ENCODE results near the gene GMIP. TPM values are rescaled to one million over a fixed set of nuclear protein-coding genes. Genes with fewer than 3 reads are reported as not detected.
A peak's percentile ranks its signal among the peaks of the same experiment; 100 is the strongest.
"Not testable (repeated sequence)": the region's sequence is repeated elsewhere in the genome, so short reads cannot be mapped to it uniquely, and the experiment has no call there.

The GMIP gene
- total RNA-seq, 4 donors from 2014 or later = 12.9 to 23.5 (median 17.3) TPM

DNA sequence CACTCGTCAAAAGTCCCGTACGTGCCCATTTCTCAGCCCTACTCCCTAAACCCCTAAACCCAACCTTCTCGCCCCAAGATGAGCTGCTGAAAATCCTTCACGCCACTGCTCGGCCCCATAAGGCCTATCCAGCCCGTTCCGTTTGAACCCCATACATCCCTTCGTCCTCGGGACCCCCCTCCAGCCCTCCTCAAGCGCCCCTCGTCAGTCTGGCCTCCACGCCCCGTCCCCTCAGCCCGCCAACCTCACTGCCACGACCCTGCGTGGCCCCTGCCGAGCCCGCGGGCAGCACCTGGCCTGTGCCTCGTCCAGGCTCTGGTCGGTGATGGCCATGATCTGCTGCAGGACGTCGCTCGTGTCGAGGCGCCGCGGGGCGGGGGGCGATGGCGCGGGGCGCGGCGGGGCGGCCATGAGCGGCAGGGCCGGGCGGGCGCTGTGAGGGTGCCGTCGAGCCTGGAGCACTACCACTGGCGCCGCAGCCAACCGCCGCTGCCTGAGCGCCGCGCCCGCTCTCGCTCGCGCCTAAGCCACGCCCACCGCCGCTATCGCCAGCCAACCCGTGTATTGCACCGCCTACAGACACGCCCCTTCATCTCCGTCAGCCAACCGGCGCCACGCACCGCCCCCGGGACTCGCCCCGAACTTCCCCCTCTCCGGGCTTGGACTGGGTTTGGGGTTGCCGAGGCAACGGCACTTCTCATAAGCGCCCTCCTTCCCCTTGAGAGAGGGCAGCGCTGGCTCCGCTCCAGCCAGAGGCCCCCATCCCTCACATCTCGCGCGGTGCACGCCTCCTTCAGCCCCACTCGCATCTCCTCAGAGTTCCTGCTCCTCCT is 25.0 kb downstream of the GMIP start, which contains the start of gene PBX4:
PBX4 (minus strand) TSS at position 469 of the 833 bp plus-strand sequence; CDS start at position 411, 58 bp downstream.
- Histone ChIP-seq H3K36me3 (no peaks in the 10 kb centered on the region), H3K9me3 (no peaks in the 10 kb centered on the region), H3K27me3 (no peaks in the 10 kb centered on the region), H3K4me3 (replicated peaks in 1 of 3) (peak within 1 kb of the TSS; percentile 48 to 94 (median 73)), H3K27ac (peak within 1 kb of the TSS; percentile 90 to 95 (median 93)), H3K4me1 (peaks cover 46% of the 10 kb centered on the region in 2 donors)
- TF ChIP-seq, protein P1, sequence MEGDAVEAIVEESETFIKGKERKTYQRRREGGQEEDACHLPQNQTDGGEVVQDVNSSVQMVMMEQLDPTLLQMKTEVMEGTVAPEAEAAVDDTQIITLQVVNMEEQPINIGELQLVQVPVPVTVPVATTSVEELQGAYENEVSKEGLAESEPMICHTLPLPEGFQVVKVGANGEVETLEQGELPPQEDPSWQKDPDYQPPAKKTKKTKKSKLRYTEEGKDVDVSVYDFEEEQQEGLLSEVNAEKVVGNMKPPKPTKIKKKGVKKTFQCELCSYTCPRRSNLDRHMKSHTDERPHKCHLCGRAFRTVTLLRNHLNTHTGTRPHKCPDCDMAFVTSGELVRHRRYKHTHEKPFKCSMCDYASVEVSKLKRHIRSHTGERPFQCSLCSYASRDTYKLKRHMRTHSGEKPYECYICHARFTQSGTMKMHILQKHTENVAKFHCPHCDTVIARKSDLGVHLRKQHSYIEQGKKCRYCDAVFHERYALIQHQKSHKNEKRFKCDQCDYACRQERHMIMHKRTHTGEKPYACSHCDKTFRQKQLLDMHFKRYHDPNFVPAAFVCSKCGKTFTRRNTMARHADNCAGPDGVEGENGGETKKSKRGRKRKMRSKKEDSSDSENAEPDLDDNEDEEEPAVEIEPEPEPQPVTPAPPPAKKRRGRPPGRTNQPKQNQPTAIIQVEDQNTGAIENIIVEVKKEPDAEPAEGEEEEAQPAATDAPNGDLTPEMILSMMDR (IDR thresholded peaks at IDR 0.05) = no peak
- peak; percentile 84 to 98 for TF ChIP-seq POLR2A (IDR thresholded peaks at IDR 0.05)
- intact Hi-C loops (cut with DNase I) = no loop called here
- WGBS, 2 donors = 7 to 9% methylated on average over 39 to 49 of the region's 80 CpGs
- peak; percentile 98 to 99 for DNase-seq

DNA sequence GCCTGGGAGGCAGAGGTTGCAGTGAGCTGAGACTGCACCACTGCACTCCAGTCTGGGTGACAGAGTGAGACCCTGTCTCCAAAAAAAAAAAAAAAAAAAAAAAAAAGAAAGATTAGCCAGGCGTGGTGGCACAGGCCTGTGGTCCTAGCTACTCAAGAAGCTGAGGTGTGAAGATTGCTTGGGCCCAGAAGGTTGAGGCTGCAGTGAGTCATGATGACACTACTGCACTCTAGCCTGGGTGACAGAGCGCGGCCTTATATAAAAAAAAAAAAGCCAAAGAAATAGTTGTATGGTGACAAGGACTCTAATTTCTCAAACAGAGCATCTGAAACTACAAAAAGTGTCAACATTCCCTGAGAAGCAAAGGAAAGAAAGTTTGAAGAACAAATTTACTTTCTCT is 28.4 kb downstream of the GMIP start:
- no peak for TF ChIP-seq POLR2A (IDR thresholded peaks at IDR 0.05)
- TF ChIP-seq, protein P1 (IDR thresholded peaks at IDR 0.05) = no peak
- DNase-seq = peak; percentile 53 to 56
- H3K36me3 ChIP-seq = no peaks in the 10 kb centered on the region
- intact Hi-C loops (cut with DNase I) = no loop called here
- 79 to 83% methylated on average over 3 of the region's 3 CpGs for WGBS, 2 donors
- H3K4me3 ChIP-seq (replicated peaks in 1 of 3) = no peak overlapping the region
- H3K27ac ChIP-seq = peak overlapping the region; percentile 90 to 95 (median 93)
- peaks cover 55 to 78% of the 10 kb centered on the region in 2 donors for H3K4me1 ChIP-seq
- H3K27me3 ChIP-seq = no peaks in the 10 kb centered on the region
- H3K9me3 ChIP-seq = no peaks in the 10 kb centered on the region

DNA sequence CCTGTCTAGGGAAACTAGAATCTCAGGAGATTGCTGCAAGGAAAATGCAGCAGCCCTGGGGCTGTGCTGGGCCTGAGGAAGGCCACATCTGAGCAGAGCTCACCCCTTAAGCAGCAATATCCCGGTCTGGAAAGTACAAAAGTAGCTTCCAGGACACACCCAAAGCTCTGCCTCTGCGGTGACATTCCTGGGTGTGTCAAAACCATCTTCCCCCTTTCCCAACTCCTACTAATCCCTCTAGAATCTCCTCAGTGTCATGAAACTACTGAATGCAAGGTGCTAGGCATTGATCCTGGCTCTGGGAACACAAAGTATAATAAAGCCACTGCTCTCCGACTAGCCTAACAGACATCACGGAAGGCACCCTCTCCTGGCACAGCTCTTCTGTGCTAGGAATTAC is 30.0 kb downstream of the GMIP start:
- 53 to 58% methylated on average over 4 of the region's 4 CpGs for WGBS, 2 donors
- Histone ChIP-seq H3K36me3 (no peaks in the 10 kb centered on the region), H3K27ac (peak overlapping the region; percentile 76 to 93 (median 90)), H3K9me3 (no peaks in the 10 kb centered on the region), H3K27me3 (no peaks in the 10 kb centered on the region), H3K4me1 (peaks cover 64 to 85% of the 10 kb centered on the region in 2 donors), H3K4me3 (replicated peaks in 1 of 3) (no peak overlapping the region)
- TF ChIP-seq, protein P1 (IDR thresholded peaks at IDR 0.05) = no peak
- no peak for TF ChIP-seq POLR2A (IDR thresholded peaks at IDR 0.05)
- DNase-seq = peak in 1 of 2 donors; percentile 33
- intact Hi-C loops (cut with DNase I) = no loop called here

DNA sequence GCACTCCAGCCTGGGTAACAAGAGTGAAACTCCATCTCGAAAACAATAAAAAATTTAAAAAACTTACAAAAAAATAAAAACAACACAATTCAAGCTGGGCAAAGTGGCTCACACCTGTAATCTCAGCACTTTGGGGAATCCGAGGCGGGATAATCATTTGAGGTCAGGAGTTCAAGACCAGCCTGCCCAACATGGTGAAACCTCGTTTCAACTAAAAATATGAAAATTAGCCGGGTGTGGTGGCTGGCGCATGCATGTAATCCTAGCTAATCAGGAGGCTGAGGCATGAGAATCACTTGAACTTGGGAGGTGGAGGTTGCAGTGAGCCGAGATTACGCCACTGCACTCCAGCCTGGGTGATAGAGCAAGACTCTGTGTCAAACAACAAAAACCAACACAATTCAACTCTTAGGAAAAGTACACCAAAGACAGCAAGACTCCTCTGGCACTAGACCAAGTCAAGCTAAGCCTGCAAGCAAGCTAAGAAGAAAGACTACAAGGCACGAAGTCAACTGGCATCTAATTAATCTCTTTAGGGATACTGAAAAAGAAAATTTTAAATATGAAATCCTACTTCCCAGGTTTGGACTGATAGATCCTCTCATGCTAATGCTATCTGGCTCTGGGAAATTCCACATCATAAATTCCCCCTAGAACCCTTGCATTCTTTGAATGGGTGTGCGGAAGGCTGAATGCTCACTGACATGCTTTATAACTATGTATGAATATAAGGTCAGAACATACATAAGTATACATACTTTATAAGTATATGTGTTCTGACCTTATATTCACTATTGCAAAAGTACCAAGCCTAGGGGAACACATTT is 32.9 kb downstream of the GMIP start:
- H3K36me3 ChIP-seq = no peaks in the 10 kb centered on the region
- peaks cover 68 to 93% of the 10 kb centered on the region in 2 donors for H3K4me1 ChIP-seq
- DNase-seq = peak; percentile 71 to 73
- no peaks in the 10 kb centered on the region for H3K27me3 ChIP-seq
- H3K27ac ChIP-seq = peak overlapping the region; percentile 85 to 93 (median 90)
- no peaks in the 10 kb centered on the region for H3K9me3 ChIP-seq
- intact Hi-C loops (cut with DNase I) = no loop called here
- TF ChIP-seq, protein P1 (IDR thresholded peaks at IDR 0.05) = no peak
- no peak for TF ChIP-seq POLR2A (IDR thresholded peaks at IDR 0.05)
- 71 to 72% methylated on average over 10 of the region's 10 CpGs for WGBS, 2 donors
- H3K4me3 ChIP-seq (replicated peaks in 1 of 3) = no peak overlapping the region

DNA sequence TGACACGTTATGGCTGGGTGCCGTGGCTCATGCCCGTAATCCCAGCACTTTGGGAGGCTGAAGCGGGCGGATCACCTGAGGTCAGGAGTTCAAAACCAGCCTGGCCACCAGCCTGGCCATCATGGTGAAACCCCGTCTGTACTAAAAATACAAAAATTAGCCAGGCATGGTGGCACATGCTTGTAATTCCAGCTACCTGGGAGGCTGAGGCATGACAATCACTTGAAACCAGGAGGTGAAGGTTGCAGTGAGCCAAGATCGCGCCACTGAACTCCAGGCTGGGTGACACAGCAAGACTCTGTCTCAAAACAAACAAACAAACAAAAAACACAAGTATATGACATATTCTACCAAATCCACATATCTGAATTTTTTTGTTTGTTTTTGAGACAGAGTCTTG is 36.8 kb downstream of the GMIP start:
- intact Hi-C loops (cut with DNase I); H3K27me3 ChIP-seq; H3K36me3 ChIP-seq; H3K9me3 ChIP-seq; H3K4me3 ChIP-seq (replicated peaks in 1 of 3): not testable (repeated sequence)
- H3K27ac ChIP-seq = peak overlapping the region; percentile 89 to 93 (median 90)
- DNase-seq = peak; percentile 80 to 86
- peaks cover 58 to 74% of the 10 kb centered on the region in 2 donors for H3K4me1 ChIP-seq
- WGBS, 2 donors = 55 to 60% methylated on average over 8 of the region's 8 CpGs

Measured in thyroid gland (tissue), 4 donors.